Spleen (tissue), 7 donors: Measurements from ENCODE around the gene MPZL3.

Experiments used
- CTCF ChIP-seq, 11 experiments: fragments of 200-600 bp in 7 of 11; fragments of 450-650 bp in 4 of 11; sonication (generic) in 4 of 11; IDR thresholded peaks in 8 of 11; conservative IDR thresholded peaks in 3 of 11; 1 replicate in 7 of 11; 2 replicates in 4 of 11; pipeline versions ENCODE4 v1.4.0 to v1.8.0; 2016 to 2021; ENCODE audit warnings: antibody characterized with exemption in 11 of 11, inconsistent platforms in 4 of 11, mild to moderate bottlenecking in 1 of 11
- POLR2AphosphoS5 ChIP-seq, 3 donors: sonication (generic); formaldehyde crosslinking; IDR thresholded peaks; one replicate each; pipeline ENCODE4 v1.5.1; 2017; ENCODE audit warnings: antibody characterized with exemption in 3 of 3
- donor health status: DM: no; HTN: no; CAD: no; lungs with moderate emphysema.
- donor health status: DM: no; HTN: no; CAD: no.
- donor health status: DM: no; HTN: no; CAD: no.

GRCh38 chr11:118213201-118213600, 39.0 kb downstream of the MPZL3 start:
- TF ChIP-seq POLR2AphosphoS5 (IDR thresholded peaks at IDR 0.05) (no peak), CTCF (IDR thresholded peaks at IDR 0.05 in 8 of 11, conservative IDR thresholded peaks at IDR 0.05 in 3 of 11) (no peak)
